Uterus (tissue), 2 donors: ENCODE data around the gene SRBD1.

ENCODE experiments used
- CTCF ChIP-seq, 4 experiments: fragments of 200-600 bp in 2 of 4; fragments of 450-650 bp in 2 of 4; sonication (generic) in 2 of 4; IDR thresholded peaks; one replicate each; pipeline ENCODE4 v1.5.1; 2016 to 2019; ENCODE audit warnings: antibody characterized with exemption in 4 of 4, mild to moderate bottlenecking in 2 of 4, moderate library complexity in 1 of 4
- POLR2A ChIP-seq, 2 donors: fragments of 450-650 bp; IDR thresholded peaks; one replicate each; pipeline ENCODE4 v1.6.1; 2016; ENCODE audit warnings: antibody characterized with exemption in 2 of 2, mild to moderate bottlenecking in 1 of 2, moderate library complexity in 1 of 2

GRCh38 chr2:45598545-45598944 lies 12.5 kb downstream of the SRBD1 start:
- TF ChIP-seq POLR2A (IDR thresholded peaks at IDR 0.05) (no peak), CTCF (IDR thresholded peaks at IDR 0.05) (no peak)
